Fibroblast of lung (primary cell): ENCODE data around the gene SPON1.

Experiments
- CTCF ChIP-seq, 2 donors: IDR thresholded peaks in 1 of 2; conservative IDR thresholded peaks in 1 of 2; 1 replicate in 1 of 2; 2 replicates in 1 of 2; pipeline ENCODE4 v1.5.1; 2011 to 2012; ENCODE audit warnings: low read length in 2 of 2, control low read depth in 1 of 2, inconsistent platforms in 1 of 2, low read depth in 1 of 2, mild to moderate bottlenecking in 1 of 2
- EZH2 ChIP-seq: IDR thresholded peaks from 2 replicates; pipeline ENCODE4 v1.5.1; 2012; ENCODE audit warnings: low read length, control low read depth, mild to moderate bottlenecking; ENCODE audit errors: missing control alignments

GRCh38 chr11:14073849-14074476 lies 111.4 kb downstream of the SPON1 start:
- TF ChIP-seq CTCF (conservative IDR thresholded peaks at IDR 0.05 in 1 of 2, IDR thresholded peaks at IDR 0.05 in 1 of 2; ENCODE audit: low read depth in 1 of 2, low read length in 2 of 2) (no peak), EZH2 (no peak)
